GM20431 (cell line): Measurements from ENCODE around the gene PCGF5.
"Not testable (repeated sequence)": the region's sequence is repeated elsewhere in the genome, so short reads cannot be mapped to it uniquely, and the experiment has no call there.

Experiments used
- in situ Hi-C: fragments of 300-500 bp; cut with MseI, MboI; formaldehyde crosslinking; loops from one replicate; pipeline ENCODE4 v1.15.0; 2020; ENCODE audit warnings: low sequenced_read_pairs; ENCODE audit not compliant: unreplicated experiment

The PCGF5 gene

GRCh38 chr10:91260417-91260816, 40.0 kb downstream of the PCGF5 start:
- in situ Hi-C loops, result not testable (repeated sequence)

GRCh38 chr10:91271886-91272285, 51.4 kb downstream of the PCGF5 start:
- in situ Hi-C loops, result no loop called here

GRCh38 chr10:91284486-91285090, 64.1 kb downstream of the PCGF5 start:
- in situ Hi-C loops, result loop anchor here (25.0 kb wide), 1 partner anchor 372 kb away; the partner anchor contains the start of gene ANKRD1

GRCh38 chr10:91286572-91286971, 66.1 kb downstream of the PCGF5 start:
- in situ Hi-C loops, result loop anchor here (25.0 kb wide), 1 partner anchor 374 kb away; the partner anchor contains the start of gene ANKRD1

GRCh38 chr10:91287276-91287675, 66.8 kb downstream of the PCGF5 start:
- in situ Hi-C loops, result loop anchor here (25.0 kb wide), 1 partner anchor 375 kb away; the partner anchor contains the start of gene ANKRD1

- in situ Hi-C loops, result loop anchor here (25.0 kb wide), 1 partner anchor 376 kb away; the partner anchor contains the start of gene ANKRD1
Measured at GRCh38 chr10:91287912-91288311, 67.4 kb downstream of the PCGF5 start.

- in situ Hi-C loops, result loop anchor here (25.0 kb wide), 1 partner anchor 377 kb away; the partner anchor contains the start of gene ANKRD1
Measured at GRCh38 chr10:91289305-91289704, 68.8 kb downstream of the PCGF5 start.

GRCh38 chr10:91290607-91291006, 70.1 kb downstream of the PCGF5 start:
- in situ Hi-C loops, result loop anchor here (25.0 kb wide), 1 partner anchor 378 kb away; the partner anchor contains the start of gene ANKRD1

- in situ Hi-C loops, result loop anchor here (25.0 kb wide), 1 partner anchor 382 kb away; the partner anchor contains the start of gene ANKRD1
Measured at GRCh38 chr10:91294134-91294906, 73.9 kb downstream of the PCGF5 start.

GRCh38 chr10:91295346-91295745, 74.9 kb downstream of the PCGF5 start:
- in situ Hi-C loops, result loop anchor here (25.0 kb wide), 1 partner anchor 383 kb away; the partner anchor contains the start of gene ANKRD1

GRCh38 chr10:91296471-91296870, 76.0 kb downstream of the PCGF5 start:
- in situ Hi-C loops, result loop anchor here (25.0 kb wide), 1 partner anchor 384 kb away; the partner anchor contains the start of gene ANKRD1

GRCh38 chr10:91298224-91298871, 77.9 kb downstream of the PCGF5 start:
- in situ Hi-C loops, result loop anchor here (25.0 kb wide), 1 partner anchor 386 kb away; the partner anchor contains the start of gene ANKRD1

GRCh38 chr10:91299999-91300575, 79.6 kb downstream of the PCGF5 start:
- in situ Hi-C loops, result loop anchor here (25.0 kb wide), 1 partner anchor 388 kb away; the partner anchor contains the start of gene ANKRD1

GRCh38 chr10:91302946-91303345, 82.5 kb downstream of the PCGF5 start:
- in situ Hi-C loops, result not testable (repeated sequence)

GRCh38 chr10:91305979-91306378, 85.5 kb downstream of the PCGF5 start:
- in situ Hi-C loops, result not testable (repeated sequence)

- in situ Hi-C loops, result no loop called here
Measured at GRCh38 chr10:91307489-91307888, 87.0 kb downstream of the PCGF5 start.

- in situ Hi-C loops, result no loop called here
Measured at GRCh38 chr10:91309711-91310110, 89.2 kb downstream of the PCGF5 start.

GRCh38 chr10:91311601-91312381, 91.3 kb downstream of the PCGF5 start:
- in situ Hi-C loops, result no loop called here

GRCh38 chr10:91312382-91312733, 91.9 kb downstream of the PCGF5 start:
- in situ Hi-C loops, result no loop called here
